LoVo (cell line): ENCODE results near the gene APOBEC3G.
"Not testable (repeated sequence)": the region's sequence is repeated elsewhere in the genome, so short reads cannot be mapped to it uniquely, and the experiment has no call there.

ENCODE experiments used
- DNase-seq: peaks from one replicate; pipeline ENCODE4 v3.0.0-alpha.2; 2016; ENCODE audit warnings: low spot score

The APOBEC3G gene

DNA sequence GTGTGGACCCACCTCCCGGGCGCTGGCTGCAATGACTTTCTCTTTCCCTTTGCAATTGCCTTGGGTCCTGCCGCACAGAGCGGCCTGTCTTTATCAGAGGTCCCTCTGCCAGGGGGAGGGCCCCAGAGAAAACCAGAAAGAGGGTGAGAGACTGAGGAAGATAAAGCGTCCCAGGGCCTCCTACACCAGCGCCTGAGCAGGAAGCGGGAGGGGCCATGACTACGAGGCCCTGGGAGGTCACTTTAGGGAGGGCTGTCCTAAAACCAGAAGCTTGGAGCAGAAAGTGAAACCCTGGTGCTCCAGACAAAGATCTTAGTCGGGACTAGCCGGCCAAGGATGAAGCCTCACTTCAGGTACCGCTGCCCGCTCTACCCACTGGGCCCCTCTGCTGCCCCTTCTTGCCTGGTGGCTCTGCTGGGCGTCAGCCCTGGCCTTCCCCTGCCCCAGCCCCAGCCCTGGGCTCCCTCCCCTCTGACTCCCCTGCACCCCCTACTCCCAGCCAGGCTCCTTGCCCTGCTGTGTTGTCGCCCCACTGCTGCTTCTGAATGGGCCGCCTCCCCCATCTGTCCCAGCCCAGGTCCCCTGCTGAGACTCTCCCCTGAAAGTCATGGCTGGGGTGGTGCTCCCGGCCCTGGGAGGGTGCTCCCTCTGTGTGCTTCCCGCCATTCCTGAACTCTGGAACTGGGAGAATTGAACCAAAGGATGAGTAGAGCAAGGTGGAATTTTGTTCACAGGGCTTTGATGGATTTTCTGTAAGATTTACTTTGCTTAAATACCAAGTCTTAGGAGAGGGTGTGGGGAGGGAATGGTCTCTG, at the start of gene APOBEC3G:
Gene APOBEC3G, plus strand, starts transcription at position 250 of the 815 bp plus-strand sequence. Its CDS starts 87 bp downstream, at position 337.
- DNase-seq, result peak; percentile 16

DNA sequence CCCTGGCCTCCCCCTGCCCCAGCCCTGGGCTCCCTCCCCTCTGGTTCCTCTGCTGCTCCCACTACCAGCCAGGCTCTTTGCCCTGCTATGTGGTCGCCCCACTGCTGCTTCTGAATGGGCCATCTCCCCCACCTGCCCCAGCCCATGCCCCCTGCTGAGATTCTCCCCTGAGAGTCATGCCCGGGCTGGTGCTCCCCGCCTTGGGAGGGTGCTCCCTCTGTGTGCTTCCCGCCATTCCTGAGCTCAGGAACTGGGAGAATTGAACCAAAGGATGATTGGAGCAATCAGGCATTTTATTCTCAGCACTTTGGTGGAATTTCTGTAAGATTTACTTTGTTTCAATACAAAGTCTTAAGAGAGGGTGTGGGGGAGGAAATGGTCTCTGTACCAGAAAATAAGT, 49.4 kb upstream of the APOBEC3G start:
- no peak for DNase-seq

DNA sequence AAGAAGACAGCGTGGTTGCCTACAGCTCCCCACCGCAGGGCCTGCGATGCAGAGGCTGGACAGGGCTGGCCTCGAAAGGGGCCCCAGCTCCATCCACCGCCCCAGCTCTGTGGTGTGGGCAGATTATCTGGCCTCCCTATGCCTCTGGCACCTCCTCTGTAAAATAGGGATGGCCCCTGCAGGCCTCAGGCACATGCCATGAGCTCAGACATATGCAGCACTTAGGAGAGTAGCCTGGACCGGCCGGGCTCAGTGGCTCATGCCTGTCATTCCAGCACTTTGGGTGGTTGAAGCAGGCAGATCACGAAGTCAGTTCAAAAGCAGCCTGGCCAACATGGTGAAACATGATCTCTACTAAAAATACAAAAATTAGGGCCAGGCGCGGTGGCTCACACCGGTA, 48.8 kb upstream of the APOBEC3G start:
- no peak for DNase-seq

DNA sequence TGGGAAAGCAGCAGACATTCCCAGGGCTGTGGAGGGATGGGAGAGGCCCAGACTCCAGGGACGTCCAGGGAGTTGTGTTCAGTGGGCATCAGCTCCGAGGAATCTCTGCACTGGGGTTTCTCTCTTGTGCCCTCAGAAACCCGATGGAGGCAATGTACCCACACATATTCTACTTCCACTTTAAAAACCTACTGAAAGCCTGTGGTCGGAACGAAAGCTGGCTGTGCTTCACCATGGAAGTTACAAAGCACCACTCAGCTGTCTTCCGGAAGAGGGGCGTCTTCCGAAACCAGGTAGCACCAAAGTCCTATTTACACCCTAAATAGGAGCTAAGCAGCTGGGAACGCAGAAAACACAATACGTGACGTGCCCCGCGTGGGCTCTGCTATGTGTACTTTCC, 47.8 kb upstream of the APOBEC3G start:
- DNase-seq, result no peak

DNA sequence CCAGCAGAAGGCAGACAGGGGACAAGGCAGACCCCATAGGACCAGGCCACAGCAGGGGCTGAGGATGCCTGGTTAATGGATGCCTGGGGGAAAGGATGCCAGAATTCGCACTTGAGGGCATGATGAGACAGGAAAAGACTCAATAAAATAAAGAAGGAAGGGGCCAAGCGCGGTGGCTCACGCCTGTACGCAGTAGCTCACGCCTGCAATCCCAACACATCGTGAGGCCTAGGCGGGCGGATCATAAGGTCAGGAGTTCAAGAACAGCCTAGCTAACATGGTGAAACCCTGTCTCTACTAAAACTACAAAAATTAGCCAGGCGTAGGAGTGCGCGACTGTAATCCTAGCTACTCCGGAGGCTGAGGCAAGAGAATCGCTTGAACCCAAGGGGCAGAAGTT, 46.4 kb upstream of the APOBEC3G start:
- DNase-seq, result no peak

DNA sequence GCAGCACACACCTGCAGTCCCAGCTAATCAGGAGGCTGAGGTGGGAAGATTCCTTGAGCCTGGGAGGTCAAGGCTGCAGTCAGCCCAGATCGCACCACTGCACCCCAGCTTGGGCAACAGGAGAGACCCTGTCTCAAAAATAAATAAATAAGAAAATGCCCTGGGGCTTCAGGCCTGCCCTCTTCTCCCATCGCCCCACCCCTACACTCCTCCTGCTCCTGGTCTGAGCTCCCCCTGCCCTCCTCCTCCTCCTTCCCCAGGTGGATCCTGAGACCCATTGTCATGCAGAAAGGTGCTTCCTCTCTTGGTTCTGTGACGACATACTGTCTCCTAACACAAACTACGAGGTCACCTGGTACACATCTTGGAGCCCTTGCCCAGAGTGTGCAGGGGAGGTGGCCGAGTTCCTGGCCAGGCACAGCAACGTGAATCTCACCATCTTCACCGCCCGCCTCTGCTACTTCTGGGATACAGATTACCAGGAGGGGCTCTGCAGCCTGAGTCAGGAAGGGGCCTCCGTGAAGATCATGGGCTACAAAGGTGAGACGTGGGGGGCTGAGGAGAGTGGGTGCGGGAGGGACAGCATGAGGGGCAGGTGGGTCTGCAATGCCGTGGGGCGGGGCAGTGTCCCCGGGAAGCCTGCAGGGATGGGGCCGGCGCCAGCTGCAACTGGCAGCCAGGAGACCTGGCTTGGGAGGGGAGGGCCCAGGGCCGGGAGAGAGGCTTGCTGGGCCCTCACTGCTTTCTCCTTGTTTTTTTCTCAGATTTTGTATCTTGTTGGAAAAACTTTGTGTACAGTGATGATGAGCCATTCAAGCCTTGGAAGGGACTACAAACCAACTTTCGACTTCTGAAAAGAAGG, 45.4 kb upstream of the APOBEC3G start:
- DNase-seq, result not testable (repeated sequence)

DNA sequence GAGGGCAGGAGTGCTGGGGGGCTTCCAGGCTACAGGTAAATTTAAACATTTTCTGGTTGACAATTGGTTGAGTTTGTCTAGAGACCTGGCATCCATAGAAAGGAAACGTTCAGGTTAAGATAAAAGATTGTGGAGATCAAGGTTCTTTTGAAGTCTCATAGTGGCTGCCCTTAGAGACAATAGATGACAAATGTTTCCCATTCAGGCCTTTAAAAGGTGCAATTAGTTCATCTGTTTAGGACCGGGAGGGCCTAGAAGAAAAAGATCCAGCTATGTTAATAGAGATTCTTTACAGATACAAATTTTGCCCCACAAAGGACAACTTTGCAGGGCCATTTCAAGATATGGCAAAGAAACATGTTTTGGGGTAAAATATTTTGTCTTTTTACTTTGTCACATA, 40.0 kb upstream of the APOBEC3G start:
- not testable (repeated sequence) for DNase-seq

DNA sequence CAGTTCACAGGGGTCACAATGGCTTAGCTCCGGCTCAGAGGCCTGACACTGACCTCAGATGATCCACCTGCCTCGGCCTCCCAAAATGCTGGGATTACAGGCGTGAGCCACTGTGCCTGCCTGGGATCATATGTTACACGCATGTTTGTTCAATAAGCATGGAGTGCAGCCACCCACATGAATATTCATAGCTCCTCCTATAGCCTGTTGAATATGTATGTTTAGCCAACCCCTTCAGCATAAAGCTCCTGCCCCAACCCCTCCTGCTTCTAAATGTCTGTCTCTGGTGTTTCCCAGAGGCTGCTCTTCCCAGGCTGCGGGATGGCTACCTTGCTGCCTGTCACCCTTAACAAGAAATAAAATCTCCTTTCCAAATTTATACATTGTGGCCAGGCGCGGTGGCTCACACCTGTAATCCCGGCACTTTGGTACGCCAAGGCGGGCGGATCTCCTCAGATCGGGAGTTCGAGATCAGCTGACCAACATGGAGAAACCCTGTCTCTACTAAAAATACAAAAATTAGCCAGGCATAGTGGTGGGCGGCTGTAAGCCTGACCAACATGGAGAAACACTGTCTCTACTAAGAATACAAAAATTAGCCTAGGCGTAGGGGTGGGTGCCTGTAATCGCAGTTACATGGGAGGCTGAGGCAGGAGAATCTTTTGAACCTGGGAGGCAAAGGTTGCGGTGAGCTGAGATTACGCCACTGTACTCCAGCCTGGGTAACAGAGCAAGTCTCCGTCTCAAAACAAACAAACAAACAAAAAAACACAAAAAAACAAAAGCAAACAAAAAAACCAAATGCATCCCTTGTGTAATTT, 37.6 kb upstream of the APOBEC3G start:
- DNase-seq, result no peak

DNA sequence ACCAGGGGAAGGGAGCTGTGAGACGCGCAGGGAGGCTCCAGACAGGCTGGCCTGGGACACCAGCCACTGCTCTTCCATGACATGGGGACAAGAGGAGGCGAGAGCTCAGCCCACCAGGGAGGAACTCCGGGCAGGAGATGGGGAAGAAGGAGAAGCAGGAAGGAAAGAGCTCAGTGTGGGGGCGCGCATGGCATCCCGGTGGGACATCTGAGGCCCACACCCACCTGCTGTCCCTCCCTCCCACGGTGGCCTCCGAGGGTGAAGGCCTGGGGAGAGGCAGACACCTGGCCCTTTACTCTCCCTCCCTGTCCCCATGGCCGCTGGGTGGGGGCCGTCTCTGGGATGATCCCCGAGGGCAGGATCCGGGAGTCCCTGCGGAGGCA, 36.9 kb upstream of the APOBEC3G start:
- not testable (repeated sequence) for DNase-seq

DNA sequence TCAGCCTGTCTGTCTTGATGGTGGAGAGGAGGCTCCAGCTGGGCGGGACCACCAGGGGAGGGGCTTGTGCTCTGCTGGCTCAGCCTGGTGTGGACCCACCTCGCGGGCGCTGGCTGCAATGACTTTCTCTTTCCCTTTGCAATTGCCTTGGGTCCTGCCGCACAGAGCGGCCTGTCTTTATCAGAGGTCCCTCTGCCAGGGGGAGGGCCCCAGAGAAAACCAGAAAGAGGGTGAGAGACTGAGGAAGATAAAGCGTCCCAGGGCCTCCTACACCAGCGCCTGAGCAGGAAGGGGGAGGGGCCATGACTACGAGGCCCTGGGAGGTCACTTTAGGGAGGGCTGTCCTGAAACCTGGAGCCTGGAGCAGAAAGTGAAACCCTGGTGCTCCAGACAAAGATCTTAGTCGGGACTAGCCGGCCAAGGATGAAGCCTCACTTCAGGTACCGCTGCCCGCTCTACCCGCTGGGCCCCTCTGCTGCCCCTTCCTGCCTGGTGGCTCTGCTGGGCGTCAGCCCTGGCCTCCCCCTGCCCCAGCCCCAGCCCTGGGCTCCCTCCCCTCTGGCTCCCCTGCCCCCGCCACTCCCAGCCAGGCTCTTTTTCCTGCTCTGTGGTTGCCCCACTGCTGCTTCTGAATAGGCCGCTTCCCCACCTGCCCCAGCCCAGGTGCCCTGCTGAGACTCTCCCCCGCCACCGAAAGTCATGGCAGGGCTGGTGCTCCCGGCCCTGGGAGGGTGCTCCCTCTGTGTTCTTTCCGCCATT, 36.4 kb upstream of the APOBEC3G start, which contains the start of gene APOBEC3F:
Gene APOBEC3F, plus strand, starts transcription at position 327 of the 759 bp plus-strand sequence. Its CDS starts 97 bp downstream, at position 424.
- DNase-seq, result peak; percentile 52

DNA sequence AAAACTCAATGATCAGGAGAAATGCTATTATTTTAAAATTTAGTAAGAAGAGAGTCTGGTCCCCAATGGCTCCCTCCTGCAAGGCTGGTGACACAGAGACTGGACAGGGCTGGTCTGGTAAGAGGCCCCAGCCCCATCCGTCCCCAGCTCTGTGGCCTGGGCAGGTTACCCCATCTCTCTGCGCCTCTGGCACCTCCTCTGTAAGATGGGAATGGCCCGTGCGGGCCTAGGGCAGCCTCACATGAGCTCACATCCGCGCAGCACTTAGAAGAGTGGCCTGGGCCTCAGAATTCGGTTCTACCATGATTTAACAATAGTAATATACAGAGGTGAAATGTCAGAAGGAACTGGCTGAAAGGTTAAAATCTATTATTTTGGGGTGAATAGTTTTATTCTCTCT, 35.2 kb upstream of the APOBEC3G start:
- DNase-seq, result no peak

DNA sequence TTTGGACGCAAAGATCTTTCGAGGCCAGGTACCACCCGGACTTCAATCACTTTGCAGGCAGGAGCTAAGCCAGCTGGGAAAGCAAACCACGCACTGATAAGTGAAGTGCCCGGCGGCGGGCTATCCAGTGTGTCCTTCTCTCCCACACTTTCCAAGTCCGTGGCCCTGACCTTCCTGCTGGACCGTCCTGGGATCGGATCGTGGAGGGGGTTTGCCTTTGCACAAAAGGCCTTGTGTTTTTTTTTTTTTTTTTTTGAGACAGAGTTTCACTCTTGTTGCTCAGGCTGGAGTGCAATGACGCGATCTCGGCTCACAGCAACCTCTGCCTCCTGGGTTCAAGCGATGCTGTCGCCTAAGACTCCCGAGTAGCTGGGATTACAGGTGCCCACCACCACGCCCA, 34.0 kb upstream of the APOBEC3G start:
- DNase-seq, result not testable (repeated sequence)

DNA sequence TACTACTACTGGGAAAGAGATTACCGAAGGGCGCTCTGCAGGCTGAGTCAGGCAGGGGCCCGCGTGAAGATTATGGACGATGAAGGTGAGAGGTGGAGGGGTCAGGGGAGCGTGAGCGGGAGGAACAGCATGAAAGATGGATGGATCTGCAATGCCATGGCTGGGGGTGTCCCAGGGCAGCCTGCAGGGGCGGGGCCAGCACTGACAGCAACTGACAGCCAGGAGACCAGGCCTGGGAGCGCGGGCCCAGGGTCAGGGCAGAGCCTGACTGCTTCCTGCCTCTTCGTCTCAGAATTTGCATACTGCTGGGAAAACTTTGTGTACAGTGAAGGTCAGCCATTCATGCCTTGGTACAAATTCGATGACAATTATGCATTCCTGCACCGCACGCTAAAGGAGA, 31.9 kb upstream of the APOBEC3G start:
- not testable (repeated sequence) for DNase-seq

DNA sequence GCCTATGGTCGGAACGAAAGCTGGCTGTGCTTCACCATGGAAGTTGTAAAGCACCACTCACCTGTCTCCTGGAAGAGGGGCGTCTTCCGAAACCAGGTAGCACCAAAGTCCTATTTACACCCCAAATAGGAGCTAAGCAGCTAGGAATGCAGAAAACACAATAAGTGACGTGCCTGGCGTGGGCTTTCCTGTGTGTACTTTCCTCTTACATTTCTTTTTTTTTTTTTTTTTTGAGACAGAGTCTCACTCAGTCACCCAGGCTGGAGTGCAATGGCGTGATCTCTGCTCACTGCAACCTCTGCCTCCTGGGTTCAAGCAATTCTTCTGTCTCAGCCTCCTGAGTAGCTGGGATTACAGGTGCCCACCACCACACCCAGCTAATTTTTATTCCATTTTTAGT, 27.6 kb upstream of the APOBEC3G start:
- not testable (repeated sequence) for DNase-seq

DNA sequence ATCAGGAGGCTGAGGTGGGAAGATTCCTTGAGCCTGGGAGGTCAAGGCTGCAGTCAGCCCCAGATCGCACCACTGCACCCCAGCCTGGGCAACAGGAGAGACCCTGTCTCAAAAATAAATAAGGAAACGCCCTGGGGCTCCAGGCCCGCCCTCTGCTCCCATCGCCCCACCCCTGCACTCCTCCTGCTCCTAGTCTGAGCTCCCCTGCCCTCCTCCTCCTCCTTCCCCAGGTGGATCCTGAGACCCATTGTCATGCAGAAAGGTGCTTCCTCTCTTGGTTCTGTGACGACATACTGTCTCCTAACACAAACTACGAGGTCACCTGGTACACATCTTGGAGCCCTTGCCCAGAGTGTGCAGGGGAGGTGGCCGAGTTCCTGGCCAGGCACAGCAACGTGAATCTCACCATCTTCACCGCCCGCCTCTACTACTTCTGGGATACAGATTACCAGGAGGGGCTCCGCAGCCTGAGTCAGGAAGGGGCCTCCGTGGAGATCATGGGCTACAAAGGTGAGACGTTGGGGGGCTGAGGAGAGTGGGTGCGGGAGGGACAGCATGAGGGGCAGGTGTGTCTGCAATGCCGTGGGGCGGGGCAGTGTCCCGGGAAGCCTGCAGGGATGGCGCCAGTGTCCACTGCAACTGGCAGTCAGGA, 25.1 kb upstream of the APOBEC3G start:
- DNase-seq, result not testable (repeated sequence)

DNA sequence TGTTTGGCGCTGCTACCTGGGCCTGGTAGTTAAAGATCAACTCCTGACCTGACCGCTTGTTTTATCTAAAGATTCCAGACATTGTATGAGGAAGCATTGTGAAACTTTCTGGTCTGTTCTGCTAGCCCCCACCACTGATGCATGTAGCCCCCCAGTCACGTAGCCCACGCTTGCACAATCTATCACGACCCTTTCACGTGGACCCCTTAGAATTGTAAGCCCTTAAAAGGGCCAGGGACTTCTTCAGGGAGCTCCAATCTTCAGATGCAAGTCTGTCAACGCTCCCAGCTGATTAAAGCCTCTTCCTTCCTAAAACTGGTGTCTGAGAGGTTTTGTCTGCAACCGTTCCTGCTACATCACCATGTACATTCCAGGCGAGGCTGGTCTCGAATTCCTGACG, 21.4 kb upstream of the APOBEC3G start:
- no peak for DNase-seq

DNA sequence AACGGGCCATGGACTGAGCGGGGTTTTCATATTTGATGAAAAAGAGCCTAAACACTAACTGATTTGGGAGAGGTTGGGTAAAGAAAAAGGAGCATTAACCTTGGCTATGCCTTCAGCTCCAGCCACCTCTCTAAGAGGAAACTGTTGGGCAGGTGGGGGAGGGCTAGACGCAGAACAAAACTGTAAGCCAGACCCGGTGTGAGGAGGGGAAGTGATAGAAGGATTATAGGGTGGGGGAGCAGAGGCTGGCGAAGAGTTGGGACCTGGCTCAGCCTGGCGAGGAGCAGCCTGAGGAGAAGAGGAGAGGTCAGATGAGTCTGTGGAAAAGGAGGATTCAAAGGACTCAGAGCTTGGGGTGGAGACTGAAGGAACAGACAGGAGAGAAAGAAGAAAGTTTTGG, 15.8 kb upstream of the APOBEC3G start:
- DNase-seq, result not testable (repeated sequence)

DNA sequence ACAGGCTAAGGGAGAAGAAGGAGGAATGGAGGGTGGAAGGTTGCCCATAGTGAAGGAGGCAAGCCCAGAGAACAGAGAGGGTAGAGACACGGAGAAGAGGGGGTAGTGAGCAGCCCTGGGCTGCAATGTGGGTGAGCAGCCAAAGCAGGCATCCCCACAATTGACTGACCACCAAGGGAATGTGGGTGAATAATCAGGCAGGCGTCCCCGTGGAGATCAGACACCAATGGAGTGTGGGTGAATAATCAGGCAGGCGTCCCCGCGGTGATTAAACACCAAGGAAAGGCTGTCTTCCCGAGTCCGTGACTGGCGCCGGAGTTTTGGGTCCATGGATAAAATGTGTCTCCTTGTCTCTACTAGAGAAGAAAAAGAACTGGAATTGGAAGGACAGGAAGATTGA, 15.1 kb upstream of the APOBEC3G start:
- DNase-seq, result not testable (repeated sequence)

DNA sequence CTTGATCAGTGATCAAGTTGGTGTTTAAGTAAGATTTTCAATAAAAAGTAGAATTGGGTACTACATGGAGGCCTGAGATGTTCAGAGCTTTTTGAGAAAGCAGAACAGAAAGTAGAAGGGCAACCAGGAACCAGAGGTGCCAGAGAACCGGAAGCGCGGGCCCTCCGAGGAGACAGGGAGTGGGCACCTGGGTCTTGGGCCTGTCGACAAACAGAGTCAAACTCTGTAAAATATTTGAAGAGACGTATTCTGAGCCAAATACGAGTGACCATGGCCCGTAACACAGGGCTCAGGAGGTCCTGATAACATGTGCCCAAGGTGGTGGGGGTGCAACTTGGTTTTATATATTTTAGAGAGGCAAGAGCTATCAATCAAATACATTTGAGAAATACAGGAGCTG, 13.2 kb upstream of the APOBEC3G start:
- not testable (repeated sequence) for DNase-seq

DNA sequence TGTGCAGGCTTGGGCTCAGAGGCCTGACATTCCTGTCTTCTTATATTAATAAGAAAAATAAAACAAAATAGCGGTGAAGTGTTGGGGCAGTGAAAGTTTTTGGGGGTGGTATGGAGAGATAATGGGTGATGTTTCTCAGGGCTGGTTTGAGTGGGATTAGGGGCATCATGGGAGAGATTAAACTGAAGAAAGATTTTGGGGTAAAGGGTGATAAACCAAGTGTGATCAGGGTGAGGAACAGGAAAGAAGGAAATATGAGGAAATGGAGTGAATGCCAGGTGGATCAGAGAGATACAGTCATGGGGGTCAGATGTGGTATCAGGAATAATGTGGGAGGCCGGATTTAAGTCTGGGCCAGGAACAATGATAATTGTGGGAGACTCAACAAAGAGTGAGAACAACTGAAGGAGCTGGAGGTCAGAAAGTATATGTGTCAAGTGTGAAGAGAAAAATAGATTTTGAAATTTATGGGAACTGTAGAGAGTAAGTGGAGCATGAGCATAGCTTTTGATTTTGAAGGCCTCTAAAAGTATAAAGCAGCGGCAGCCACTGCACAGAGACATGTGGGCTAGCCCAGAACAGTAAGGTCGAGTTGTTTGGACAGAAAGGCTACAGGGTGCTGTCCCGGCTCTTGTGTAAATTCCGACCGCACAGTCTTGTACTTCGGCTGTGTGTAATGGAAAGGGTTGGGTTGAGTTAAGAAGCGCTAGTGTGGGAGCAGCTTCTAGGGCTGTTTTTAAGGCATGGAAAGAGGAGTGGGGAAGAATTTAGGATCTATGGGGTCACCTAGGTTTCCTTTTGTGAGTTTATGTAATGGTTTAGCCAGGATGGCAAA, 10.4 kb upstream of the APOBEC3G start:
- not testable (repeated sequence) for DNase-seq
